PFSK-1 (cell line): ENCODE data around the gene PRIMPOL.

Source experiments
- FOXP2 ChIP-seq: optimal IDR thresholded peaks from 2 replicates; pipeline ENCODE3; 2011; ENCODE audit warnings: borderline replicate concordance, control low read depth, inconsistent platforms; ENCODE audit not compliant: insufficient read depth; ENCODE audit errors: extremely low read length, extremely low read depth
- POLR2AphosphoS5 ChIP-seq: IDR thresholded peaks from 2 replicates; pipeline ENCODE4 v1.6.1; 2012; ENCODE audit warnings: low read depth, mild to moderate bottlenecking, control low read depth, low read length, moderate library complexity
- SIN3A ChIP-seq: IDR thresholded peaks from 2 replicates; pipeline ENCODE4 v1.6.1; 2012; ENCODE audit warnings: mild to moderate bottlenecking, low read length, moderate library complexity, borderline replicate concordance; ENCODE audit not compliant: insufficient read depth
- TAF1 ChIP-seq: IDR thresholded peaks from 2 replicates; pipeline ENCODE4 v1.6.1; 2012; ENCODE audit warnings: low read length, control low read depth, borderline replicate concordance; ENCODE audit not compliant: insufficient read depth
- TF ChIP-seq, protein P1 (sequence below), 2 experiments: IDR thresholded peaks; 2 replicates each; pipeline versions ENCODE4 v1.6.1 to v1.8.0; 2011 to 2012; ENCODE audit warnings: low read depth in 2 of 2, low read length in 2 of 2, control low read depth in 1 of 2, inconsistent platforms in 1 of 2, mild to moderate bottlenecking in 1 of 2, moderate library complexity in 1 of 2; ENCODE audit not compliant: insufficient read depth in 1 of 2

The PRIMPOL gene

DNA sequence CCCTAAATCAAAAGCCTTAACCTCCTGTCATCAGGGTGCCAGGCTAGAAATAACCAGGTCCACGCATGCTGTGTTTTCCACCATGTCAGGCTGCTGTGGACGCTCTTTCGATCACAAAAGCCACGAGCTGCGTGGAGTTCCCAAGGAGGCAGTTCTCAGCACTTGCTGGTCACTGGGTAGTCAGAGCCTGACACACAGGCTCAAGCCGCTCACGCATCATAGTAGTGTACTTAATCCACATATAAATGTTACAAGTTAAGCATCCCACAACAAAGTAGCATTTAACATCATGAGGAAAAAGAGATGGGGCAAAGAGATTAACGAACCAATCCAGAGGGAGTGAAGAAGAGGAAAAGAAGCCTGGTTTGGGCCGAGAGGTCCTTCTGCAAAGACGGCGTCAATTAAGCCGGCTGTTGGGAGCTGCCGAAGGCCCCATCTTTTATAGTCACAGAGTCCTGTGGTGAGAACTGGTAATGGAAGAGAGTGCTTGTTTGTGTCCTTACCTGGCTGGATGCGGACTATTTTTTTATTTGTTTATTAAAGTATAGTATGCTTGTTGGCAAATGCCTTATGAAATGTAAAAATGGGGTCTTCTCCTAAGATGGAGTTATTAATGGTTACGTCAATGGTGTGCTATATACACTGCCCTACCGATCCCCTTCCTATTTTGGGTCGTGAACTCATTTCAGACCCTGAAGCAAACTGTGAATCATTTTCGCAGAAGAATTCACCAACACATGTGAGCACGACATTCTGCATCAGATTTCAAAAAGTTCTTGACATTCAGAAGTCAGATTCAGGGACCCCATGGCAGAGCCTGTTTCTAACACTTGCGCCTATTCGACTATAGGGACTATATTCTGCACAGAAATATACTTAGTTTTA is 675 bp downstream of the PRIMPOL start:
- no peak for TF ChIP-seq FOXP2
- TF ChIP-seq POLR2AphosphoS5, result no peak
- TF ChIP-seq, protein P1, sequence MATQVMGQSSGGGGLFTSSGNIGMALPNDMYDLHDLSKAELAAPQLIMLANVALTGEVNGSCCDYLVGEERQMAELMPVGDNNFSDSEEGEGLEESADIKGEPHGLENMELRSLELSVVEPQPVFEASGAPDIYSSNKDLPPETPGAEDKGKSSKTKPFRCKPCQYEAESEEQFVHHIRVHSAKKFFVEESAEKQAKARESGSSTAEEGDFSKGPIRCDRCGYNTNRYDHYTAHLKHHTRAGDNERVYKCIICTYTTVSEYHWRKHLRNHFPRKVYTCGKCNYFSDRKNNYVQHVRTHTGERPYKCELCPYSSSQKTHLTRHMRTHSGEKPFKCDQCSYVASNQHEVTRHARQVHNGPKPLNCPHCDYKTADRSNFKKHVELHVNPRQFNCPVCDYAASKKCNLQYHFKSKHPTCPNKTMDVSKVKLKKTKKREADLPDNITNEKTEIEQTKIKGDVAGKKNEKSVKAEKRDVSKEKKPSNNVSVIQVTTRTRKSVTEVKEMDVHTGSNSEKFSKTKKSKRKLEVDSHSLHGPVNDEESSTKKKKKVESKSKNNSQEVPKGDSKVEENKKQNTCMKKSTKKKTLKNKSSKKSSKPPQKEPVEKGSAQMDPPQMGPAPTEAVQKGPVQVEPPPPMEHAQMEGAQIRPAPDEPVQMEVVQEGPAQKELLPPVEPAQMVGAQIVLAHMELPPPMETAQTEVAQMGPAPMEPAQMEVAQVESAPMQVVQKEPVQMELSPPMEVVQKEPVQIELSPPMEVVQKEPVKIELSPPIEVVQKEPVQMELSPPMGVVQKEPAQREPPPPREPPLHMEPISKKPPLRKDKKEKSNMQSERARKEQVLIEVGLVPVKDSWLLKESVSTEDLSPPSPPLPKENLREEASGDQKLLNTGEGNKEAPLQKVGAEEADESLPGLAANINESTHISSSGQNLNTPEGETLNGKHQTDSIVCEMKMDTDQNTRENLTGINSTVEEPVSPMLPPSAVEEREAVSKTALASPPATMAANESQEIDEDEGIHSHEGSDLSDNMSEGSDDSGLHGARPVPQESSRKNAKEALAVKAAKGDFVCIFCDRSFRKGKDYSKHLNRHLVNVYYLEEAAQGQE (IDR thresholded peaks at IDR 0.05; ENCODE audit: insufficient read depth in 1 of 2, low read depth in 2 of 2, low read length in 2 of 2), result no peak
- no peak for TF ChIP-seq TAF1
- no peak for TF ChIP-seq SIN3A

DNA sequence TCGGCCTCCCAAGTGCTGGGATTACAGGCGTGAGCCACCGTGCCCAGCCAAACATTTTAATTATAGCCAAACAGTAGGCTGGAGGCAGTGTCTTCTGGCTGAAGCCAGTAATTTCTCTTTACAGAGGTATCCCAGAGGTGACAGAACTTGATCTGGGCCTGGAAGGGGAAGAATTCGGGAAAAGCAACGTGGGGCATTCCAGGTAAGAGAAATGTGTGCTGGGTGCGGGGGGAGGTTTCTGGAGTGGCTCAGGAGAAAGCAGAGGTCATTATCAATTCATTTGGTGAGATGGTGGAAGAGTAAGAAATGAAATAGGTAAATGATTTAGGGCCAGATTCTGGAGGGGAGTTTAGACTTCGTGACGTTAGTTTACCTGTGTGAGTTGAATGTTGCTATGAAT is 2.4 kb downstream of the PRIMPOL start:
- TF ChIP-seq, protein P1 (IDR thresholded peaks at IDR 0.05; ENCODE audit: insufficient read depth in 1 of 2, low read depth in 2 of 2, low read length in 2 of 2), result no peak
- TF ChIP-seq SIN3A, result no peak
- TF ChIP-seq TAF1, result no peak
- TF ChIP-seq POLR2AphosphoS5, result no peak
- TF ChIP-seq FOXP2, result no peak

DNA sequence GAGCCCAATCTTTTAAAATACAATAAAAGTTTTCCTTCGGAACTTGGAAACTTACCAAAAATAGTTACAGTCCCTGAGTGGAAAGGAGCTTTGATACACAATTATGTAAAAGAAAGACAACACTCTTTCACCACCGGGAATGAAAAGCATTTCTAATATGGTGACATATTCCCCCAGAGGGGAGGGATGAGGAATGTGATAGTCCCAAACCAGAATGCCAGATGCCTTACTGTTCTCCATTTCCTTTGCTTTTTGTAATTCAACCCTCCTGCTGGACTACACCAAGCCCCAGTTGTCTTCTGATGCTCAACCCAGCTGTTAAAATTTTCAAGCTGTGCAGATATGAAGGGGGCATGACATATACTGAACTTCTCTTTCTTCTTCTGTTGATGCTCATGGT is 4.1 kb downstream of the PRIMPOL start:
- TF ChIP-seq SIN3A (no peak), FOXP2 (no peak), TAF1 (no peak), POLR2AphosphoS5 (no peak)
- TF ChIP-seq, protein P1 (IDR thresholded peaks at IDR 0.05; ENCODE audit: insufficient read depth in 1 of 2, low read depth in 2 of 2, low read length in 2 of 2), result no peak

DNA sequence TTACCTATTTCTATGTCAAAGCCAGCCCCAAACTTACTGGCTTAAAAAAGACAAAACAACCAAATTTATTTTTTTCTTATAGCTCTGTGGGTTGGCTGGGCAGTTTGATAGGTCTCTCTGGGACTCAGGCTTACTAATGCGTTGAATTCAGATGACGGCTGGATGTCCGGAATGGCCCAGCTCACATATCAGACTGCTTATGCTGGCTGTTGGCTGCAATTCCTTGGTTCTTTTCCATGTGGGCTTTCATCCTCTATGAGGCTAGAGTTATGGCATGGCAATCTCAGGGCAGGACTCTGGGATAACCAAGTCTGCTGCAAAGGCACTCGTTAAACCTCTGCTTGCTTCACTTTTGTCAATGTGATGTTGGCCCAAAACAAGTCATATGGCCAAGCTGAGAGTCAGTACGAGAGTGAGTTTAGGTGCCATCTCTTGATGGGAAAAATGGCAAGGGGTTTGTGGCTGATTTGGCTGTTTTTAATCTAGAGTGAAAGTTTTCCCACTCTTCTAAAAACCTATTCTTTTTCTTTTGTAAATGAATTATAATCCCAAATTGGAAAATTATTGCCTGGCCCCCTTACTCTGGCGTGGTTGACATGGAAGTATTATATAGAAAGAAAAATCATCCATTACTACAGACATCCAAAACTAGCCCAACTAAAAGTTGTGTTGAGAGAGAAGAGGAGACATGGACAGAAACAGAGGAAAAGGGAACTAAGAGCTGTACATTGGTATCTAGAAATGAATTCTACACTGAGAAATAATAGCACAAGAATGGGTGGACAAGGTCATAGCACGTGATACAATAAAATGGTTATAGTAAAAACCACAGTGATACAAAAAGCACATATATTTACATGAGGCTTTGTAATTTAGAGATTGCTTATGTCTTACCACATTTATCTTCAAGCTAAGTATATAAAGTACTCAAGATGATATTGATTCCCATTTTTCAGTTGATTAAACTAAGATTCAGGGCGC is 6.6 kb downstream of the PRIMPOL start:
- TF ChIP-seq POLR2AphosphoS5 (no peak), SIN3A (no peak), FOXP2 (no peak), TAF1 (no peak)
- TF ChIP-seq, protein P1 (IDR thresholded peaks at IDR 0.05; ENCODE audit: insufficient read depth in 1 of 2, low read depth in 2 of 2, low read length in 2 of 2), result no peak
